Skin of body (tissue), 2 donors: ENCODE measurements around the gene CDC42SE2. TPM values are rescaled to one million over a fixed set of nuclear protein-coding genes. Genes with fewer than 3 reads are reported as not detected.
A peak's percentile ranks its signal among the peaks of the same experiment; 100 is the strongest.

Source experiments
- DNase-seq: peaks from one replicate; lab custom pipeline; 2025; lab: John Stamatoyannopoulos, UW
- total RNA-seq: library from RNA; depleted of rRNA; stranded (reverse); fragments of >200 nt; gene quantifications from one replicate; pipeline ENCODE4 v1.2.3, GENCODE V29; 2014

Gene CDC42SE2, protein sequence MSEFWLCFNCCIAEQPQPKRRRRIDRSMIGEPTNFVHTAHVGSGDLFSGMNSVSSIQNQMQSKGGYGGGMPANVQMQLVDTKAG
- 29.9 TPM for total RNA-seq

DNA sequence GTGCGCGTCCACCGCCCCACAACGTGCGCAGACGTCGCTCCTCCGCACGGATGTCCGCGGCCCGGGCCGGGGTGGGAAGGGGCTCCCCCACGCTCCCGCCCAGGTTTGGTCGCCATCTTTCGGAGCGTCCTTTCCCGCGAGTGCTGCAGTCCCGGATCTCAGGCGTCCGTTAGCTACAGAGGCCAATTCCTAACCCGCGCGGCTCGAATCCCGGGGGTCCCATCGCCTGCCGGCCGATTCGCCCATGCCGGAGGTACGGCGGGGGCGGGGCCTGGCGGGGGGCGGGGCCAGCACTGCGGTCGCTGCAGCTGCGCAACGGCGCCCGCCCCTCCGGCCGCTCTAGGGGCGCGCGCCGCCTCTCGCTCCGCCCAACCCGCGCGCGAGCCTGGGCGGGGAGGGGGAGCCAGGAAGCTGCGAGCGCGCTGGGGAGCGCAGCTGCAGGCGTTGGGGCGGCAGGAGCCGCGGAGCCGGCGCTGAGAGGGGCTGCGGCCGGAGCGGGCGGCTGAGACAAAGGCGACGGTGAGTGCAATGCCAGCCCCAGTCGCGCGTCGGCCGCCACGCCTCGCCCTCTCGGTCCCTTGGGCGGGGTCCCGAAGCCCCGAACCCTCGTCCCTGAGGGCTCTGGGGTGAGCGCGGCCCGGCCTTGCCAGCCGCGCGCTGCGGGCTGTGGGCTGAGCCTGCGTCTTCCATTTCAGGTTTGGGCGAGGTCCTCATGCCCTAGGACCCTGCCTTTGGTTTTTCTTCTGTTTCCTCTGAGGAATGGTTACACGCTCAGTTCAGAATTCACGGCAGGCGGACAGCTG, at the start of gene CDC42SE2:
TSS of gene CDC42SE2 (plus strand) at position 406 of the 803 bp plus-strand sequence. CDS start 95,441 bp downstream, outside the sequence.
- DNase-seq: peak; percentile 79

DNA sequence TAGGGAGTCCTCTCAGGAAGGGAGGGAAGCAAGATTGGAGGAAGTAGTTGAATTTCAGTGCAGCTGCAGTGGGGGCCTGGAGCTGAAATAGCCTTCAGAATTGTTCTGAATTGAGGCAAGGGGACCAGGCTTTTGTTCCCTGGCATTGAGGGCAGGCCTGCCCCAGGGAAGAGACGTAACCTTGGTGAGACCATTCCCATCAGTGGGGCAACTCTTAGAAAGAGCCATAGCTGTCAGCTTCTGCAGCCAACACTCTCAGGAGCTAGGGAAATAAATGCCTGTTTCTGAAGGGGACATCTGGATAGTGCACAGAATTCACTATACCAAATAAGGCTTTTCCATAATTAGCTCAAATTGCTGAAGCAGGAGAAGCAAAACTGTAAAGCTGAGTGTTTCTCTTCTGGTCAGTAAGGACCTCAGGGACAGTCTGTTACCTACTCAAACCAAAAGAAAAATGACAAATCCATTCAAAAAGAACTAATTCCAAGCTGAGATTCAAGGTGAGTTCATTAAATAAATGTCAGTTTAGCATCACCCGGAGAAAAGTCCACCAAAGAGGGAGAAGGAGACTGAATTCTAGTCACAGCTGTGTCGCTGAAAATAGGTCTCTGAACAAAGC, 49.1 kb upstream of the CDC42SE2 start:
- no peak for DNase-seq

DNA sequence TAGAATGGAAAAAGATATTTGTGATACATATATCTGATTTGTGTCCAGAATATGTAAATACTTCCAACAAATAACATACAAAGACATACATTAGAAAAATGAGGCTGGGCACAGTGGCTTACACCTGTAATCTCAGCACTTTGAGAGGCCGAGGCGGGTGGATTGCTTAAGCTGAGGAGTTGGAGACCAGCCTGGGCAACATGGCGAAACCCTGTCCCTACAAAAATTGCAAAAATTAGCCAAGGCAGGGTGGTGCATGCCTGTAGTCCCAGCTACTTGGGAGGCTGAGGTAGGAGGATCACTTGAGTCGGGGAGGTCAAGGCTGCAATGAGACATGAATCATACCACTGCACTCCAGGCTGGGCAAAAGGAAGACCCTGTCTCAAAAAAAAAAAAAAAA, 46.1 kb upstream of the CDC42SE2 start:
- no peak for DNase-seq

DNA sequence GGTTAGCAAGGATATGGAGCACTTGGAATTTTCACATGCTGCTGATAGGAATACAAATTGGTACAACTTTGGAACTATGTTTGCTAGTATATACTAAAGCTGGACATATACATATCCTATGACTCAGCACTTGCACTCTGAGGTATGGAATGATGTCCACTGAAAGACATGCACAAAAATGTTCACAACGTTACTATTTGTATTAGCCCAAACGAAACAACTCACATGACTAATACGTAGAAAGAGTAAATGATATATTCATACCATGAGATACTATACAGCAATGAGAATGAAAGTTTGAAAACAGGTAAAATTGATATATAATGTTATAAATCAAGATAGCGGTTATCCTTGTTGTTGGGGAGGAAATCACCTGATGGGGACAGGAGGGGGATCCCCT, 45.5 kb upstream of the CDC42SE2 start:
- DNase-seq: no peak

DNA sequence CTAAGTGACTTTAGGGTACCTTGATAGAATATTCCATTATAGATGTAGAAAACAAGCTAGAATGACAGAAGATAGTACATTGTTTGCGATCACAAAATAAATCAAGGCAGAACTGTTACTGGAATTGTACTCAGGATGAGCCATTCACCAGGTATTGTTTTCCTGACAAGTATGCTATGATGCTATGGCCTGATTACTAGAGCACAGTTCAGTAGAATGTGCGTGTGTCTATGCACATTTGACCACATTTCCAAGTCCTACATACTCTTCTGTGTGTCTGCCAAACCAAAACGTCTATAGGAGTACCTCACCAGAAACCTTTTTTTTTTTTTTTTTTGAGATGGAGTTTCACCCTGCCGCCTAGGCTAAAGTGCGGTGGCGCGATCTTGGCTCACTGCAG, 43.3 kb upstream of the CDC42SE2 start:
- DNase-seq: no peak

DNA sequence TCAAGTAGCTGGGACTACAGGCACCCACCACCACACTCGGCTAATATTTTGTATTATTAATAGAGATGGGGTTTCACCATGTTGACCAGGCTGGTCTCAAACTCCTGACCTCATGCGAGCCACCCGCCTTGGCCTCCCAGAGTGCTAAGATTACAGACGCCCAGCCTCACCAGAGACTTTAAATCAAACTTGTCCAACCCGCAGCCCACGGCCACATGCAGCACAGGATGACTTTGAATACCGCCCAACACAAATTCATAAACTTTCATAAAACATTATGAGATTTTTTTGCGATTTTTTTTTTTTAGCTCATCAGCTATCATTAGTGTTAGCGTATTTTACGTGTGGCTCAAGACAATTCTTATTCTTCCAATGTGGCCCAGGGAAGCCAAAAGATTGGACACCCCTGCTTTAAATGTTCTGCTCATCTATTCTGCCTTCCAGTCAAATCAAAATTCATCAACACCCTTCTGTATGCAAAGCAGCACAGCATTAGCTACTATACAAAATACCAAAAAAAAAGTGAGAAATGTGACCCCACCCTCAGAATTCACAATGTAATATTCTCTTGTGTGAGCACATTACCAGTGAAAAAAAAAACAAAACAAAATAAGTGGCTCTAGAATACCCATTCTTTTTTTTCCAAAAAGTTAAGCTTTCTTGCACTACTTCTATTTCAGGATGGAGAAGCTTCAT, 42.7 kb upstream of the CDC42SE2 start:
- DNase-seq: no peak

DNA sequence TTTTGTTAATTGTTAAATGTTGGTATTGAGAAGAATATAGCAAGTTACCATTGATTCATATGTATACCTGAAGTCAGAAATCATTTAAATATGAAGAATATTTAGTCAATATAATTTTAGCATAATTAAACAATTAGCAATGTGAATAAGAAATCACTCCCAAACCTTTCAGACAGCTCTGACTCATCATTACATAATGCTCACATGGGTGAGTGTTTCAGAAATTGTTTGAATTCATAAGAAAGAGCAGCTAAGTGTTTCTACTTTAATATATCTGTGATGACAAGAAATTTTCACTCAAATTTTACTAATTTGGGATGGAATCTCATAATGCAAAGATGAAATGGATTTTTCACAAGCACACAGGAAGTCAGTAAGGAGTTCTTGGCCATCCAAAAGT, 42.0 kb upstream of the CDC42SE2 start:
- no peak for DNase-seq

DNA sequence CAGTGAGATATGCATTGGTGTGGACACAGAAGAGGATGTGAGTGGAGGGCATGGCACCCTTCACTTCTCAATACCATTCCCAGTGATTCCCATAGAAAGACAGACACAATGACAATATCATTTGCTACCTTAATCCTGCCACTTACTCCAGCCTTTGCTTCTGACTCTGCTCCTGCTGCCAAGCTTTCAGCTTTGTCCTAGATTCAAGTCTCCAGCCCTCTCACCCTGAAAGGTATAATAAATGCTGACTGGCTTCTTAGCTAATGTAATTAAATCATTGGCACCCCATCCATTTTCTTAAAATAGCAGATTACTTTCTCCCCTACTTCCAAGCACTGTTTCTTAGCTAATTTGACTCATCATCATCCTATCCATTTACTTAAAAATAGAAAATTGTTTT, 41.1 kb upstream of the CDC42SE2 start:
- no peak for DNase-seq

DNA sequence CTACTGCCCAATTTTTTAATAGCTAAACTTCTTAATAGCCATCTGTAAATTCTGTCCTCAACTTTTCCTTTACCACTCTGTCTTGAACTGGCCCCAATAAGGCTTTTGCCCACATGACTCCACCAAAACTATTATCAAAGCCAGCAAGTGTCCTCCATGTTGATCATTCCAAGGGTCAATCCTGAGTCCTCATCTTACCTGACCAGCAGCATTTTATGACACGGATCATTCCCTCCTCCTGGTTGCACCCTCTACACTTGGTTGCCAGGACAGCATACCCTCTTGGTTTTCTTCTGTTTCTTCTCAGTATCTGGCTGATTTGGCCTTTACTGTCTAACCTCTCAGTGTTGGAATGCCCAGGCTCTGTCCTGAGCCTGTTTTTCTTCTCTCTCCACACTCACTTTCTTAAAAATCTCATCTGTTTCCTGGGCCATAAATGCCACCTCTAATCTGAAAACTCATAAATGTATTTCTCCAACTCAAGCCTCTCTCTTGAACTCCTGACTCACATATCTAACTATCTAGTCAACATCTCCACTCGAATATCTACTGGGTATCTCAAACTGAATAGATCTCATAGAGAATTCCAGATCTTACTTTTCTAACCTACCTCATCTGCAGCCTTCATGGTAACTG, 40.0 kb upstream of the CDC42SE2 start:
- DNase-seq: no peak

DNA sequence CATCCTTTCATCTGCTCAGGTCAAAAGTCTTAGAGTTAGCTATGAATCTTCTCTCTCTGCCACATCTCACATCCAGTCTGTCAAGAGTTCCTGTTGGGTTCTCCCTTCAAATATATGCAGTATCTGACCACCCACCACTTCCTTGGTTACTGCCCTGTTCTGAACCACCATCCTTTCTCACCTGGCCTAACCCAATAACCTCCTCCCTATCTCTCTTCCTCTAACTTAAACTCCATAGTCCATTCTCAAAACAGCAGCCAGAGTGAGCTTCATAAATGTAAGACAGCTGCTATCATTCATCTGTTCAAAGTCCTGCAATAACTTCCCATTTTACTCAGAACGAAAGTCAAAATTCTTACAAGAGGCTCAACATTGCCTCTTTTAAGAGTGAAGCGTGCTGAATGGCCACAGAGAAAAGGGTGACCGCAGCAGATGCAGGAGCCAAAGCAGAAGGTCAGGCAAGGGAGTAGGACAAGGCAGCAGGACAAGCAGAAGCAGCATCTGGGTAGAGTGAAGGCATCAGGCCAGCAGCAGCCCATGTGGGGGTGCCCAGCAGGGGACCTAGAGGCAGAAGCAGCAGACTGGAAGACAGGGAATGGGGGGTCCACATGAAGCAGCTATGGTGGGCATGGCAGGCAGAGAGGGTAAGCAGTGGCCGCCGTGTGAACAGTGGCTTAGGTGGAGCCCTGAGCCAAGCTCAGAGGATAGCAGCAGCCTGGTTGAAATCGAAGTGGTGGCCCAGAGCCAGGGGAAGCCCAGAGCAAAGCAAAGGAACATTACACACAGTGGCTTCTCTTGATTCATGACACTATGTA, 39.3 kb upstream of the CDC42SE2 start:
- DNase-seq: no peak

DNA sequence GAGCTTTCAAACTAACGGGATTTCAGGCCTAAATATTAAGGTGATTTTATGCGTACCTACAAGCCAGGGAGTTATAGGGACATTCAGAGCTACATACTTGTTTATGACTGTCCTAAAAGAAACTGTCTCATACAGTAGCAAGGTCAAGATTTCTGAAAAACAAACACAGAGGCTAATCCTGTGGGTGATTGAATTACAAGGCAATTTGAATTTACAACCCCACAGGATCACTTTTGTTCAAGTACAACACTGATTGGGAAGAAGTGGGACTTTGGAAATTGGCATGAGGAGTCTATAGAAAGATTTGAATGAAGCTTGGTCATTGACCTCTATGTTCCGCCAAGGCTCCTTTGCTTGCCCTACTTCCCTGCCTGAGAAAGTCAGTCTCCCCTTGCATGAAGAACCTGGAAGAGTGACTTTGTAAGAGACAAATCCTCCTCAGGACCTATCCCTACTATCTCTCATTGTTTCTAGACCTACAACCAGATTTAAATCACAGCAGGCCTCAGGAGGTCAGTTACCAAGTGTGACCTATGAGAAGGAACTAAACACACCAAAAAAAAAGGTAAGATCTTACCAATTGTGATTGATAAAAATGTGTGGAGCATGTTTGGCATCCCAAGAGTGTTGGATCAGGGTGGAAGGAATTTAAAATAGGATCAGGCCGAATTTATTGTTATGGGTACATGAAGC, 38.4 kb upstream of the CDC42SE2 start:
- DNase-seq: no peak

DNA sequence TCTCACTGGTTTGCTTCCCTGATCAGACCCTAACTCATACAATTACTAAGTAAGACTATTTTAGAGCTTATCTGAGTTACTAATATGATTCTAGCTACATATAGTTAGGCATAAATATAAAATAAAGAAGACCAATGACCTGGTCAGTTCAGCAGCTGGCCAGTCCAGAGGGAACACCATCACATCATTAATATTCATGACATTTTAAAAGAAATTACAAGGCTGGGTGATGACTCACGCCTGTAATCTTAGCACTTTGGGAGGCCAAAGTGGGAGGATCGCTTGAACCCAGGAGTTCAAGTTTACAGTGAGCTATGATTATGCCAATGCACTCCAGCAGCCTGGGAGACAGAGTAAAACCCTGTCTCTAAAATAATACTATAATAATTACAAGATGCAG, 37.0 kb upstream of the CDC42SE2 start:
- DNase-seq: no peak

DNA sequence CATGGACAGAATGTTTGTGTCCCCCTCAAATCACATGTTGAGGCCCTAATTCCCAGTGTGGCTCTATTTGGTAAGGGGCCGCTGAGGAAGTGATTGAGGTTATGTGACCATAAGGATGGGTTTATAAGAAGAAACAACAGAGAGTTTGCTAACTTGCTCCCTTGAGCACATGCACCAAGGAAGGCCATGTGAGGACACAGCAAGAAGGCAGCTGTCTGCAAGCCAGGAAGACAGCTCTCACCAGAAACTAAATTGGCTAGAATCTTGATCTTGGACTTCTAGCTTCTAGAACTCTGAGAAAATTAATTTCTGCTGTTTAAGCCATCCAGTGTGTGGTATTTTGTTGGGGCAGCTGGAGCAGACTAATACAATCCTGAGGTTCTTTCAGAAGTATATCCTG, 35.2 kb upstream of the CDC42SE2 start:
- no peak for DNase-seq

DNA sequence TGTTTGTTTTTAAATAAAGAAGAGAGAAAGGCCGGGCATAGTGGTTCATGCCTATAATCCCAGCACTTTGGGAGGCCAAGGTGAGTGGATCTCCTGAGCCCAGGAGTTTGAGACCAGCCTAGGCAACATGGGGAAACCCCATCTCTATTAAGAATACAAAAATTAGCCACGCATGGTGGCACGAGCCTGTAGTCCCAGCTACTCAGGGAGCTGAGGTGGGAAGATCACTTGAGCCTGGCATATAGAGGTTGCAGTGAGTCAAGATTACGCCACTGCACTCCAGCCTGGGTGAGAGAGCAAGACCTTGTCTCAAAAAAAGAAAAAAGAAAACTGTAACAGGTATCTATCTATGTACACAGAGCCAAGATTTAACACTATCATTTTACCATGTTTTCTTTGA, 34.2 kb upstream of the CDC42SE2 start:
- DNase-seq: no peak

DNA sequence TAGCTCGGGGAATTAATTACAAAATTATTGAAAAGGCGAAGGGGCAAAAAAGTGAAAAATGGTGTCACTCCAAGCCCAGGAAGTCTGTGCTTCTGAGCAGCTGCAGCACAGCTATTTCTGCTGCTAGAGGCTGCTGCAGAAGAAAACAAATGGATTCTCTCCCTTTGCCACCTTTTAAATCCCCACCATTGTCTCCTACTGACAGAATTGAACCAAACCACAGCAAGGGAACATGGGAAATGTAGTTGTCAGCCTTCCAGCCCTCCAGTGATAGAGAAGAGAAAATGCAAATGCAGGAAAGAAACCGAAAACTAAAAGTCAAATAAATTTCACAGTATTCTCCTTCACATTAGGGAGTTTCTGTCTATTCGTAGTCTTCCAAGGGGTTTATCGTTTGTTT, 33.4 kb upstream of the CDC42SE2 start:
- no peak for DNase-seq

DNA sequence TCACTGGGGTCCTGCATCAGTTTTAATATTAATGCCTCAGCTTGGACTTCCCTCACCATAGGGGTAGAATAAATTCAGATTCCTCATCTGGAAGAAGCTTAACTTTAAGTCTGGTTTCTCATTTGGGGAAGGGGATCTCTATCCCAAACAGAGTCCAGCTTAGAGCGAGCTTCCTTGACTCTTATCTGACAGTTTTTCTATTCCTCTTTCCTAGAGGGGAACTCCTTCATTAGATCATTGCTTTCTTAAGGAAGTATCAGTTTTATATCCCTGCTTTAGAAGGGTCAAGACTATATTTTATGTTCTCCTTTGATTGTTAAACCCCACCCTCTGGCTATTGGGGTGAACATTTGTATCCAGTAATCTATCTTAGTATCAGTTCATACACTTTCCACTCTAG, 24.2 kb upstream of the CDC42SE2 start:
- DNase-seq: no peak

DNA sequence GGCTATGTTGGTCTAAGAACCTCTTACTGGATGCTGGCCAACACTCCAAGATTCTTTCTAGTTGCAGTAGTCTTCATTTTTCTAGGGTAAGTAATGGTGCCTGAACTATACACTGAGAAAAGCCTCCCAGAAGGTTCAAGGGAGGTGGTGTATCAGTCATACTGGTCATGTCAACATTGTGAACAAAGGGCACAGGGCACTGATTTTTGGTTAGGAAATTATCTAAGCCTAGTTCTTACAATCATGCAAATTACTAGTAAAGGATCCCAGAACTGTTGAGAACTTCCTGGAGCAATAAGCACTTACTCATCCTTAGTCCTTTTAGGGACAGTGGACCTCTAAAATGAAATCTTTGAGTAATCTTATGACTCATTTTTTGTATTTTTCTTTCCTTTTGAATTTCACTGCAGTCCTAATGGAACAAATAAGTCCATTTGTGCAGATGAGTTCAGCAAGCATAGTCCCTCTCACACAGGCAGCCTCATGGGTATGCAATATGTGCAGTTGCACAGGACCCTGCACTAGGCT, 21.1 kb upstream of the CDC42SE2 start:
- no peak for DNase-seq

DNA sequence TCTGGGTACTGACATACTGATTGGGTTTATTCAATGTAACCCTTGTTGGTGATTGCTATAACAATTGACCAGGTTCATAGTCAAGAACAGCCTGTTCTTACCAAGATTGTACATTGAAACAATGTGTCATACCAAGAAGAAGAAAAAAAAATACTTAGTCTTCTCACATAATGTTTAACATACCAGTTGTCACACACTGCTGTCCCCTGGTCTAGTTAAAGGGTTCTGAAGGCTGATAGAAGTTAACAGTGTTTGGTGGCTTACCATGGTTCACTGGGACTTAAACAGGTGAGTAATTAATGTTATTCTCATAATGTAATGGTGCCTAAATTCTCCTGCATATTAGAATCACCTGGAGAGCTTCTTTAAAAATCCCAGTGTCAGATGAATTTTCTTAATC, 18.5 kb upstream of the CDC42SE2 start:
- no peak for DNase-seq

DNA sequence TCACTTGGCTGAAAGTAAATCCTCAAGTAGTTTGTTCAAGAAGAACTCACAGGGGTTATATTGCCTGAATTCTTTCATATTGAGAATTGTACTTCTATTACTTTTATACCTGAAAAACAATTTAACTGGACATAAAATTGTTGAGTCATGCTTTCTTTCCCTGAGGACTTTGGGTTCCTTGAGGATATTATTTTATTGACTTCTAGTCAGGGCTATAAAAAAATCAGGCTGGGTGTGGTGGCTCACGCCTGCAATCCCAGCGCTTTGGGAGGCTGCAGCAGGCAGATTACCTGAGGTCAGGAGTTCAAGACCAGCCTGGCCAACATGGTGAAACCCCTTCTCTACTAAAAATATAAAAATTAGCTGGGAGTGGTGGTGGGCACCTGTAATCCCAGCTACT, 17.9 kb upstream of the CDC42SE2 start:
- DNase-seq: no peak

DNA sequence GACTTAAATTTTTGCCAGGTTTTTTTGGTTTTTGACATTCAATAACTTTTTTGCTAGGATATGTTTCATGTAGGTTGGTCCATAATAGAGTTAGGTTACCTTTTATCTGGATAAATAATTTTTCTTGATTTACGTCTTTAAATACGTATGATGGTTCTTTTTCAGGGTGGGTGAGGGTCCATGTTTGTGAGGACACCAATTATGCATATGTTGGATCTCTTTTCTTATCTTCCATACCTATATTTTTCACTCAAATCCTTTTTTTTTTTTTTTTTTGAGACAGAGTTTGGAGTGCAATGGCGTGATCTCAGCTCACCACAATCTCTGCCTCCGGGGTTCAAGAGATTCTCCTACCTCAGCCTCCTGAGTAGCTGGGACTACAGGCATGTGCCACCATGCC, 17.3 kb upstream of the CDC42SE2 start:
- DNase-seq: no peak
